Activated T-cell treated with anti-CD3 and anti-CD28 coated beads for 24 hours (primary cell): Measurements from ENCODE around the gene GRK5.
"Not testable (repeated sequence)": the region's sequence is repeated elsewhere in the genome, so short reads cannot be mapped to it uniquely, and the experiment has no call there.

Experiments used
- DNase-seq: peaks from one replicate; pipeline ENCODE4 v3.0.0-alpha.2; 2020; ENCODE audit warnings: low read depth

Gene GRK5

GRCh38 chr10:119222537-119222936 lies 15.2 kb downstream of the GRK5 start:
- DNase-seq = no peak

DNA sequence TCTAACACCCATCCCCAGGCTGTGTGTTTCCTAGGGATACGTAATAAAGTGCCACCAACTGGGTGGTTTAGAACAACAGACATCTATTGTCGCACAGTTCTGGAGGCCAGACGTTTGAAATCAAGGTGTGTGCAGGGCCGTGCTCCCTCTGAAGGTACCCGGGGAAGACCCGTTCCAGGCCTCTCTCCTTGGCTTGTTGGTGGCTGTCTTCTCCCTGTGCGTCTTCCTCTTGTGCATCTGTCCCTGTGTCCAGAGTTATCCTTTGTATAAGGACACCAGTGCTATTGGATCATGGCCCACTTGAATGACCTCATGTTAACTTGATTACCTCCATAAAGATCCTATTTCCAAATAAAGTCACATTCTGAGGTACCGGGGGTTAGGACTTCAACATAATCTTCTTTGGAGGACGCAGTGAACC lies 15.6 kb downstream of the GRK5 start:
- no peak for DNase-seq

GRCh38 chr10:119225083-119225658 lies 17.8 kb downstream of the GRK5 start:
- DNase-seq = no peak

GRCh38 chr10:119227825-119228224 lies 20.5 kb downstream of the GRK5 start:
- DNase-seq = no peak

DNA sequence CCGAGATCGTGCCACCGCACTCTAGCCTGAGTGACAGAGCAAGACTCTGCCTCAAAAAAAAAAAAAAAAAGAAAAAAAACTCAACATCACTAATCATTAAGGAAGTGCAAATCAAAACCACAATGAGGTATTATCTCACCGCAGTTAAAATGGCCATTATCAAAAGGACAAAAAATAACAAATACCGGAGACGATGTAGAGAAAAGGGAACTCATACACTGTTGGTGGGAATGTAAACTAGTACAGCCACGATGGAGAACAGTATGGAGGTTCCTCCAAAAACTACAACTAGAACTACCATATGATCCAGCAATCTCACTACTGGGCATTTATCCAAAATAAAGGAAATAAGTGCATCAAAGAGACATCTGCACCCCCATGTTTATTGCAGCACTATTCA lies 24.3 kb downstream of the GRK5 start:
- DNase-seq = no peak

DNA sequence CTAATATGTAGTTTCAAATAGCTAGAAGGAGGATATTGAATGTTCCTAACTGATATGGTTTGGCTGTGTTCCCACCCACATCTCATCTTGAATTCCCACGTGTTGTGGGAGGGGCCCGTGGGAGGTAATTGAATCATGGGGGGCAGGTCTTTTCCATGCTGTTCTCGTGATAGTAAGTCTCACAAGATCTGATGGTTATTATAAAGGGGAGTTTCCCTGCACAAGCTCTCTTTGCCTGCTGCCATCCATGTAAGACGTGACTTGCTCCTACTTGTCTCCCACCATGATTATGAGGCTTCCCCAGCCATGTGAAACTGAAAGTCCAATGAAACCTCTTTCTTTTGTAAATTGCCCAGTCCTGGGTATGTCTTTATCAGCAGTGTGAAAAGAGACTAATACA lies 25.1 kb downstream of the GRK5 start:
- not testable (repeated sequence) for DNase-seq

DNA sequence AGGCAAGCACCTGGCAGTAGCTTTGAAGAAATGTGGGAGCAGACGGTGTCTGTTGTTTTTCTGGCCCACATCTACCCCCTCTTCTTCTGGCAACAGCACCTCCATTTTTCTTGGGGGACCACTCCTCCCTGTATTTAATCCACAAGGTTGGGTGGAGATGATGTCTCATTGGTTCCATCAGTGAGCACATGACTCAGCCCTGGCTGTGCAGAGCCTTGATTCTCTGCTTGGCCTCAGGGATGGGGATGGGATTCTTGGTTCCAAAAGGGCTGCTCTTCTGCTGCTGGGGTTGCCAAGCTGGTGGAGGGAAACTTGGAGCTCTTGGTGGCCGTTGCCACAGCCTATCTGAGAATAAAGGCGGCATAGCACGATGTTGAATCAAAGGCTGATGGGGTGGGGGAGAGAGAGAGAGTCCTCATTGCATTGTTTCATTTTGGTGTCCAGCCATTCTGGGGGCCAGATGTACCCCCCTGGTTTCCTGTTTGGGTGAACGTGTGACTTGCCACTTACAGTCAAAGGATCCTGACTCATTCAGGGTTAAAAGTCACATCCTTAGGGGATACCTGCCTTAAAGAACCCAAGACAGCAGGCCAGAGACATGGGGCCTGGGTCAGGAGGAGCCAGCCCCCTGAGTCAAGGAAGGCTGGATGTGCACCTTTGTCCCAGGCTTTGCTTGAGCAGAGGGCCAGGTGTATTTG lies 25.9 kb downstream of the GRK5 start:
- no peak for DNase-seq

DNA sequence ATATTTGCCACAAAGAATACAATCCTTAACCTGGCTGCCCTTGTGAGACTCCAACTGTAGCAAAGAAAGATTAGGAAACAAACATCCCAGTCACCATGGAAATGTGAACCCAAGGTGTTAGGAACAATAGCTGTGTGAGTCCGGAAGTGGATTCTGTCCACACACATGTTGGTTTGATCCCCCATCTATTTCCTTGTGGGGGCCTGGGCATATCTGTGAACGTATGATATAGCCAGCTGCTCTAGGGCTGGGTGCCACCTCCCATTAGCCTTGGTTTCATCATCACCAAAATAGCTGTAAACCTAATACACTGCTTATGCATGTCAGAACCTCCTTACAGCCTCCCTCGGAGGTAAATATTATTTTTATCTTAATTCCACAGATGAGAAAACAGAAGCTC lies 26.4 kb downstream of the GRK5 start:
- DNase-seq = no peak

GRCh38 chr10:119235356-119235755 lies 28.0 kb downstream of the GRK5 start:
- no peak for DNase-seq

DNA sequence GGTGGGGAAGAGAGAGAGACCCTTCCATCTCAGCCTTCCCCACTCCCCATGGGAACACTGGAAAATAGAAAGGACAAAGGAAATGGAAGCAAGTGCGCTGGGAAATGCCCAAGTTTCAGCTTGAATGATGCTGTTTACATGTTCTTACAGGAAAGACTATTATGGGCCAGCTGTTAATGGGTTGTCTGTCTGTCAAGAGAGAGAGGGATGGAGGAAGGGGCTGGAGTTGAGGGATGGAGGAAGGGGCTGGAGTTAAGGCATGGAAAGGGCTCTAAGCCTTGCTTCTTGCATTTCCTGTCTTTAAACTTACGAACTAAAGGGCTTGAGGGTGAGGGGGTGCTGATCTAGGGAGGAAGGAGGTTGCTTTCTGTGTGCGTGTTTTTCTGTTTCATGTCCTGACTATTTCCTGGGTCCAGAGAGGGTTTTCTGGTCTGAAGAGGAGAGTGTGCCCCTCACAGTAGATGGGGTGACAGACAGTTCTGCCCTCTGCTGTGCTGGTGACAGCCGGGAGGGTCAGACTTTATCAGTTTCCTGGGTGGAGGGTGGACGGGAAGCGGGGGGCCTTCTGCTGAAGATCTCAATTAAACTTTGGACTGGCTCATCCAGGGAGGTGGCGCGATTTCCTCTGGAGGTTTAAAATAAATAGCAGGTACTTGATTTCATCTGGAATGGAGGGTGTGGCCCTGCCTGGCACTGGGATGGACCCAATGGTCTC lies 30.5 kb downstream of the GRK5 start:
- DNase-seq = no peak

DNA sequence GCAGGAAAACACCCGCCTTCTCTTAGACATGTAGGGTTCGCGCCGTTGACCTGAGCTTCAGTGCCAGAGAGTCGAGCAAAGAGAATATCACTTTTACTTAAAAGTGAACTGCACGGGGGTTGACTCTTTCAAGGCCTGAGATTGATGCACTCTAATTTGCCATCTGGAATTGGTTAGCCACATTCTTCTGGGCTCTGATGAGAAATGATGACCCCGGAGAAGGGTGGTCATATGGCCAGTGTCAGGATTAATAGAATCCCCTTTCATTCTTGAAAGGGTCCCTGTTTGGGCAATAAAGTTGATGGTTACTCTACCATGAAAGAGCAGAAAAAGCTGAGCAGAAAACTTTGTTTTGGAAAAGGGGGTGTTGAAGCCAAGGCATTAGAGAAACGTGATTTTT lies 31.2 kb downstream of the GRK5 start:
- DNase-seq = no peak

GRCh38 chr10:119239015-119239414 lies 31.6 kb downstream of the GRK5 start:
- not testable (repeated sequence) for DNase-seq

GRCh38 chr10:119239630-119240029 lies 32.3 kb downstream of the GRK5 start:
- DNase-seq = not testable (repeated sequence)

- DNase-seq = no peak
These were observed 33.7 kb downstream of the GRK5 start for GRCh38 chr10:119241066-119241465.

DNA sequence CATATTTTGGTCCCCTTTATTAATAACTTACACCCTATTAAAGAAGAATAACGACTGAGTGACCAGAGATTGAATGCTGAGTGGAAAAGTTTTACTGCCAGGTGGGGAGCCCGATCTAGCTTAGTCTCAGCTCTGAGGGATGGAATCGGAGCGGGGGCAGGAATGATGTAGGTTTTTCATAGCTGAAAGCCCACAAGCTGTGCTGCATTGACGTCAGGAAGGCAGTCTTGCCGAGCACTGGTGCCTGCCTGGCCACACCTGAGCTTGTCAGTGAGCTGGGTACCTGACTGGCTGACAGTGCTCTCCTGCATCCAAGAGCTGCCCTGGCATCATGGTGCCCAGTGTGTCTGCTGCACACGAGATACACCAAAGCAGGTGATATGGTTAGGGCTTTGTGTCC lies 34.8 kb downstream of the GRK5 start:
- DNase-seq = no peak

- no peak for DNase-seq
These were observed 36.1 kb downstream of the GRK5 start for GRCh38 chr10:119243488-119243887.

DNA sequence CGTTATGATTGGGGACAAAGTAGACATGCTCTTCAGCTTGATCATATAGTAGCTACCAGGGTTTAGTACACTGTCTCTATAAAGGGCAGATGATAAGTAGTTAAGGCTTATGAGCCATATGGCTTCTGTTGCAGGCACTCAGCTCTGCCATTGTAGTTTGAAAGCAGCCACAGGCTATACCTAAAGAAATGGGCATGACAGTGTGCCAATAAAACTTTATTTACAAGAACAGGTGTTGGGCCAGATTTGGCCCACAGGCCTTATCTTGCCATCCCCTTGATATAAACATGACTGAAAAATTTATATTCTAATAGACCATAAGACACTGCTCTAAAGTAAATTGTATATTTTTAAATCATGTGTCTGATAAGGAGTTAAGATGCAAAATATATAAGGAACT lies 36.6 kb downstream of the GRK5 start:
- no peak for DNase-seq

DNA sequence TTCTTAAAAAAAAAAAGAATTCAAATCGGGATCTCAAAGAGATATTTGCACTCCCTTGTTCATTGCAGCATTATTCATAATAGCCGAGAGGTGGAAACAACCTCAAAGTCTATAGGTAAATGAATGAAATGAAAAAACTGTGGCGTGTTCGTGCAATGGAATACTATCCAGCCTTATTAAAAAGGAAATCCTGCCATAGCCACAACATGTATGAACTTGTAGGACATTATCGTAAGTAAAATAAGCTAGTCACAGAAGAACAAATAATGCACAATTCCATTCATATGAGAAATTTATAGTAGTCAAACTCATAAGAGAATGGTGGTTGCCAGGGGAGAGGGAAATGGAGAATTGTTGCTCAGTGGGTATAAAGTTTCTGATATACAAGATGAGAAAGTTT lies 37.9 kb downstream of the GRK5 start:
- no peak for DNase-seq

- no peak for DNase-seq
These were observed 39.6 kb downstream of the GRK5 start for GRCh38 chr10:119246862-119247549.

DNA sequence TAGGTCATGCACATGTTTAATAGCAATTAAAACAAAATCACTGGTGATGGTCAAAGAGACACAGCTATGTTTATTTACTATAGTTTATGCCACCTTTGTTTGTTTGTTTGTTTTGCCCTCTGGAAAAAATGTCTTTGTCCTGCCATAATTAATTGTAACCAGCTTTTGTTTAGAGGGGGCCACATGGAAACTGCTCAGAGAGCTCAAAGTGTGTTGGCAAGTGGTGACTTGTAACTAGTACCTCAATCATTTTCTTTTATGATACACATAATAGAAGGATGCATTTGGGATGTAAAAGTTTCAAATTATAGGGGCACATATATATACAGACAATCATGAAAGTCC lies 40.2 kb downstream of the GRK5 start:
- DNase-seq = no peak

DNA sequence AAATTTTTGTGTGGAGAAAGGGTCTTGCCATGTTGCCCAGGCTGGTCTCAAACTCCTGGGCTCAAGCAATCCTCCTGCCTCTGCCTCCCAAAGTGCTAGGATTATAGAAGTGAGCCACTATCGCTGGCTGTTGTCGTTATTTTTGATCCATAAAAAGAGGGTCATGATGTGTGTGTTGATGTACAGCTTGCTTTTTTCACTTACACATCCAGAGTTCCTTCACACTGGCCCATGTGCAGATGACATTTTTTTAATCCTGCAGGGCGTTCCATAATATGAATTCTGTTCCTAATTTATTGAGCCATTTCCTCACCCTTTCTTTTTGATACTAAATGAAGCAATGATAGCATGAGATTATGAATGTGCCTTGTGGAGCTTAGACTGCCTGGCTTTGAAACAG lies 40.8 kb downstream of the GRK5 start:
- no peak for DNase-seq

DNA sequence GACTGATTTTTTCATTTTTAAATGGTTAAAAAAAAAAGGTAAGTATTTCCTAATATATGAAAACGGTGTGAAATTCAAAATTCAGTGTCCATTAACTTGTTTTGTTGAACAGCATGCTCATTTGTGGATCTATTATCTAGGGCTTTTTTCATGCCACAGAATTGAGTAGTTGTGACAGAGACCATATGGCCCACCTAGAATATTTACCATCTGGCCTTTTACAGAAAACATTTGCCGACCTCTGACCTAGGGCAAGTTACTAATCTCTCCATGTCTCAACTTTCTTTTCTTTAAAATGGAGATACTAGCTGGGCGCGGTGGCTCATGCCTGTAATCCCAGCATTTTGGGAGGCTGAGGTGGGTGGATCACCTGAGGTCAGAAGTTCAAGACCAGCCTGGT lies 41.3 kb downstream of the GRK5 start:
- no peak for DNase-seq
